H1 (cell line): ENCODE data around the gene METTL22. TPM values are rescaled to one million over a fixed set of nuclear protein-coding genes. Genes with fewer than 3 reads are reported as not detected.

ENCODE experiments used
- CTCF ChIA-PET: fragments of 300-600 bp; sonication (Branson Sonifier 250); formaldehyde crosslinking; loops from one replicate; lab custom pipeline; 2021; ENCODE audit not compliant: partially characterized antibody; lab: Charles Lee
- POLR2A ChIA-PET: fragments of 300-600 bp; sonication (Branson Sonifier 250); formaldehyde crosslinking; loops from one replicate; lab custom pipeline; 2021; ENCODE audit warnings: inconsistent platforms; ENCODE audit not compliant: partially characterized antibody; lab: Charles Lee
- DNase-seq, 2 experiments: peaks; one replicate each; pipeline versions ENCODE4 v3.0.0 to v3.0.0-alpha.2; 2010 to 2022; ENCODE audit warnings: low spot score in 2 of 2, low read depth in 1 of 2, mixed read lengths in 1 of 2
- FAIRE-seq: peaks from 2 replicates; lab custom pipeline; 2011; peaks lifted over from hg19 to GRCh38; lab: Jason Lieb, UNC
- H2AFZ ChIP-seq: 2 replicates; pipeline ENCODE4 v1.8.1; 2012; ENCODE audit warnings: low read length, inconsistent platforms
- H2AK5ac ChIP-seq: 2 replicates; pipeline ENCODE4 v1.6.1; 2013; ENCODE audit warnings: low read depth, low read length
- H2BK120ac ChIP-seq: replicated peaks from 2 replicates; pipeline ENCODE3; 2013; ENCODE audit warnings: low read depth, low read length, inconsistent platforms
- H2BK12ac ChIP-seq: 2 replicates; pipeline ENCODE4 v1.6.1; 2013; ENCODE audit warnings: low read depth, low read length
- H2BK15ac ChIP-seq: 2 replicates; pipeline ENCODE4 v1.6.1; 2013; ENCODE audit warnings: low read length
- H2BK20ac ChIP-seq: 2 replicates; pipeline ENCODE4 v1.6.1; 2013; ENCODE audit warnings: low read length
- H2BK5ac ChIP-seq: 2 replicates; pipeline ENCODE4 v1.6.1; 2013; ENCODE audit warnings: low read depth, low read length
- H3K14ac ChIP-seq: 2 replicates; pipeline ENCODE4 v1.6.1; 2013; ENCODE audit warnings: inconsistent platforms; ENCODE audit not compliant: insufficient read length
- H3K18ac ChIP-seq: 2 replicates; pipeline ENCODE4 v1.6.1; 2013; ENCODE audit warnings: low read length; ENCODE audit errors: extremely low read depth
- H3K23ac ChIP-seq: 2 replicates; pipeline ENCODE4 v1.6.1; 2013; ENCODE audit warnings: inconsistent platforms; ENCODE audit not compliant: insufficient read length
- H3K23me2 ChIP-seq: 2 replicates; pipeline ENCODE4 v1.6.1; 2013; ENCODE audit warnings: low read depth, low read length
- H3K27ac ChIP-seq: 2 replicates; pipeline ENCODE4 v1.6.1; 2011; ENCODE audit warnings: low read depth, low read length, inconsistent platforms
- H3K27me3 ChIP-seq, 4 experiments: replicated peaks in 1 of 4; 1 replicate in 1 of 4; 2 replicates in 3 of 4; pipeline versions ENCODE4 v1.6.1 to v1.8.1; 2011 to 2013; ENCODE audit warnings: low read length in 3 of 4, mild to moderate bottlenecking in 3 of 4, inconsistent platforms in 2 of 4, mixed read lengths in 2 of 4, moderate library complexity in 1 of 4; ENCODE audit not compliant: control insufficient read depth in 3 of 4, insufficient read depth in 3 of 4; ENCODE audit errors: extremely low read depth in 1 of 4
- H3K36me3 ChIP-seq, 4 experiments: 2 replicates each; pipeline versions ENCODE4 v1.6.1 to v1.8.1; 2011 to 2013; ENCODE audit warnings: mild to moderate bottlenecking in 4 of 4, low read length in 3 of 4, moderate library complexity in 2 of 4, control low read depth in 1 of 4, inconsistent platforms in 1 of 4; ENCODE audit not compliant: insufficient read depth in 4 of 4, control insufficient read depth in 2 of 4
- H3K4ac ChIP-seq: replicated peaks from 2 replicates; pipeline ENCODE3; 2013; ENCODE audit warnings: low read length, low read depth, mixed read lengths, inconsistent platforms; ENCODE audit not compliant: insufficient read length
- H3K4me1 ChIP-seq, 4 experiments: replicated peaks in 1 of 4; 1 replicate in 1 of 4; 2 replicates in 3 of 4; pipeline versions ENCODE4 v1.6.1 to v1.8.1; 2011 to 2013; ENCODE audit warnings: low read length in 3 of 4, inconsistent platforms in 2 of 4, mixed read lengths in 1 of 4; ENCODE audit not compliant: insufficient read depth in 4 of 4, control insufficient read depth in 3 of 4
- H3K4me2 ChIP-seq, 2 experiments: 2 replicates each; pipeline versions ENCODE4 v1.6.1 to v1.8.1; 2011 to 2013; ENCODE audit warnings: low read depth in 2 of 2, low read length in 2 of 2, control low read depth in 1 of 2, inconsistent platforms in 1 of 2, mild to moderate bottlenecking in 1 of 2; ENCODE audit not compliant: insufficient read depth in 1 of 2
- H3K4me3 ChIP-seq, 4 experiments: fragments of 200-600, 300-600 bp in 1 of 4; sonication (generic), shearing (Covaris generic), sonication (Bioruptor Twin) in 1 of 4; 2 replicates each; pipeline versions ENCODE4 v1.5.1 to v1.8.1; 2011 to 2016; ENCODE audit warnings: low read length in 4 of 4, low read depth in 3 of 4, control low read depth in 2 of 4, inconsistent platforms in 2 of 4, mild to moderate bottlenecking in 2 of 4, mixed read lengths in 1 of 4, moderate library complexity in 1 of 4; ENCODE audit not compliant: insufficient read depth in 2 of 4; ENCODE audit errors: extremely low read depth in 1 of 4
- H3K56ac ChIP-seq: replicated peaks from 2 replicates; pipeline ENCODE3; 2013; ENCODE audit warnings: low read depth, mild to moderate bottlenecking, mixed read lengths, low read length, inconsistent platforms; ENCODE audit not compliant: insufficient read length
- H3K79me1 ChIP-seq: 2 replicates; pipeline ENCODE4 v1.6.1; 2013; ENCODE audit warnings: low read depth, low read length, control low read depth
- H3K79me2 ChIP-seq, 2 experiments: 2 replicates each; pipeline versions ENCODE4 v1.6.1 to v1.8.1; 2012 to 2013; ENCODE audit warnings: low read length in 2 of 2, mild to moderate bottlenecking in 2 of 2, inconsistent platforms in 1 of 2; ENCODE audit not compliant: insufficient read depth in 2 of 2, control insufficient read depth in 1 of 2
- H3K9ac ChIP-seq, 4 experiments: replicated peaks in 1 of 4; 1 replicate in 1 of 4; 2 replicates in 3 of 4; pipeline versions ENCODE4 v1.6.1 to v1.8.1; 2011 to 2013; ENCODE audit warnings: low read depth in 3 of 4, low read length in 3 of 4, control low read depth in 2 of 4, mild to moderate bottlenecking in 2 of 4, moderate library complexity in 2 of 4, inconsistent platforms in 1 of 4; ENCODE audit errors: extremely low read depth in 1 of 4
- H3K9me3 ChIP-seq, 2 experiments: 2 replicates each; pipeline versions ENCODE4 v1.6.1 to v1.8.1; 2012 to 2013; ENCODE audit warnings: mild to moderate bottlenecking in 2 of 2, moderate library complexity in 2 of 2, control low read depth in 1 of 2, inconsistent platforms in 1 of 2, low read depth in 1 of 2, low read length in 1 of 2, mixed read lengths in 1 of 2; ENCODE audit not compliant: insufficient read depth in 2 of 2
- H4K20me1 ChIP-seq, 2 experiments: replicated peaks in 1 of 2; 2 replicates each; pipeline versions ENCODE3 to v1.8.1; 2011 to 2013; ENCODE audit warnings: inconsistent platforms in 2 of 2, low read length in 2 of 2, mild to moderate bottlenecking in 1 of 2; ENCODE audit not compliant: insufficient read depth in 2 of 2, control insufficient read depth in 1 of 2
- H4K5ac ChIP-seq: 2 replicates; pipeline ENCODE4 v1.6.1; 2013; ENCODE audit warnings: low read length, low read depth, mixed read lengths, inconsistent platforms; ENCODE audit not compliant: insufficient read length
- H4K8ac ChIP-seq: 2 replicates; pipeline ENCODE4 v1.8.0; 2013; ENCODE audit warnings: mild to moderate bottlenecking, moderate library complexity, low read length, inconsistent platforms; ENCODE audit not compliant: insufficient read depth; ENCODE audit errors: extremely low read depth
- H4K91ac ChIP-seq: replicated peaks from 2 replicates; pipeline ENCODE3; 2013; ENCODE audit warnings: low read length, mixed read lengths, inconsistent platforms; ENCODE audit not compliant: insufficient read length
- HDAC2 ChIP-seq, 2 experiments: fragments of 300-600 bp in 1 of 2; sonication (generic) in 1 of 2; IDR thresholded peaks; 2 replicates each; pipeline ENCODE4 v1.6.1; 2011 to 2012; ENCODE audit warnings: low read depth in 2 of 2, low read length in 2 of 2, mild to moderate bottlenecking in 2 of 2, moderate library complexity in 2 of 2, borderline replicate concordance in 1 of 2, inconsistent platforms in 1 of 2
- KDM4A ChIP-seq: IDR thresholded peaks from one replicate; pipeline ENCODE4 v1.7.1; 2012; ENCODE audit warnings: low read depth, mild to moderate bottlenecking, moderate library complexity, low read length, inconsistent platforms; ENCODE audit not compliant: severe bottlenecking
- NANOG ChIP-seq: IDR thresholded peaks from 2 replicates; pipeline ENCODE4 v1.6.1; 2011; ENCODE audit warnings: low read length, low read depth, mild to moderate bottlenecking, inconsistent platforms; ENCODE audit not compliant: insufficient read depth, poor library complexity, severe bottlenecking
- SIN3A ChIP-seq, 2 experiments: IDR thresholded peaks in 1 of 2; conservative IDR thresholded peaks in 1 of 2; 2 replicates each; pipeline ENCODE4 v1.6.1; 2011 to 2012; ENCODE audit warnings: low read length in 2 of 2, improper control_type of control experiment in 1 of 2, low read depth in 1 of 2, mild to moderate bottlenecking in 1 of 2
- TAF1 ChIP-seq: IDR thresholded peaks from 2 replicates; pipeline ENCODE4 v1.6.1; 2011; ENCODE audit warnings: mild to moderate bottlenecking, low read depth, low read length
- TEAD4 ChIP-seq: IDR thresholded peaks from 2 replicates; pipeline ENCODE4 v1.6.1; 2012; ENCODE audit warnings: low read depth, low read length, inconsistent platforms, mixed read lengths
- WGBS, 2 experiments: shearing (Covaris generic) in 1 of 2; methylation state at CpG; one replicate each; pipeline versions ENCODE4 v1.1.6 to v1.1.7; 2013 to 2015; ENCODE audit warnings: low lambda C conversion rate in 2 of 2, mixed read lengths in 2 of 2, inconsistent platforms in 1 of 2, low coverage in 1 of 2, missing lambda C conversion rate in 1 of 2; ENCODE audit not compliant: insufficient replicate concordance in 2 of 2, insufficient coverage in 1 of 2, insufficient read length in 1 of 2; ENCODE audit errors: extremely low coverage in 1 of 2, missing lambda C conversion rate in 1 of 2; 5-methylcytosine and 5-hydroxymethylcytosine counted together
- polyA plus RNA-seq, 7 experiments: library from polyadenylated mRNA; depleted of rRNA in 3 of 7; stranded (reverse) in 5 of 7; unstranded in 2 of 7; fragments of >200 nt in 5 of 7; fragments of 200-250 nt in 2 of 7; gene quantifications; 1 replicate in 5 of 7; 2 replicates in 1 of 7; 4 replicates in 1 of 7; pipeline versions ENCODE4 v1.2.1 to v1.2.3, GENCODE V29; 2011 to 2013; ENCODE audit warnings: missing spikeins in 2 of 7, mixed read lengths in 2 of 7
- total RNA-seq: library from RNA; stranded (reverse); fragmentation: NEBNext Ultra II Directional; extraction: Animal tissue kit (Norgen Biotek cat#: 25700); gene quantifications from 2 replicates; pipeline ENCODE4 v1.2.1, GENCODE V29; 2021

Gene METTL22
- total and polyA plus RNA-seq, 2 of the 8 experiments (the other 6 are each of a cell fraction or from before 2014, with no cell fraction given), result 56.7 to 85.2 TPM

DNA sequence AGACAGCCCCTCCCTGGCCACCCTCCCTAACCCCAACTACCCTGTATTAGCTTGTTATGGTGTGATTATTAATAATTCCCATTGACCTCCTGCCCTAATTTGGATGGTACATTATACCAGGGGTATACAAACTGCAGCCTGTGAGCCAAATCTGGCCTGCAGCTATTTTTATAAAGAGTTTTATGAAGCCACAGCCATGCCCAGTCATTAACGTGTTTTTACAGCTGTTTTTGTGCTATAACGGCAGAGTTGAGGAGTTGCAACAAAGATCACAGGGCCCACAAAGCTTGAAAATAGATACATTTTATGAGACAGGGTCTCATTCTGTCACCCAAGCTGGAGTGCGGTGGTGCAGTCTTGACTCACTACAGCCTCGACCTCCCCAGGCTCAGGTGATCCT is 6.0 kb downstream of the METTL22 start:
- no peaks in the 10 kb centered on the region; the same call in 1 of the 2 replicates for H3K23me2 ChIP-seq
- H2AFZ ChIP-seq, result no peak overlapping the region
- H3K79me2 ChIP-seq, result peaks cover 6 to 35% of the 10 kb centered on the region in 2 experiments; a peak in 2 of 4 replicates
- WGBS, 2 experiments, result 89% methylated on average over 4 of the region's 4 CpGs; no CpG with 5 or more reads in 1 of the 2 experiments
- no peak overlapping the region for H2BK15ac ChIP-seq
- no peaks in the 10 kb centered on the region; a peak in 1 of 7 replicates for H3K4me1 ChIP-seq
- DNase-seq, result no peak
- TF ChIP-seq TAF1, result no peak
- no peak for TF ChIP-seq HDAC2 (IDR thresholded peaks at IDR 0.05; ENCODE audit: borderline replicate concordance in 1 of 2, low read depth in 2 of 2, low read length in 2 of 2)
- no peak for TF ChIP-seq SIN3A (conservative IDR thresholded peaks at IDR 0.05 in 1 of 2, IDR thresholded peaks at IDR 0.05 in 1 of 2; ENCODE audit: low read depth in 1 of 2, low read length in 2 of 2)
- no peak for TF ChIP-seq NANOG
- TF ChIP-seq TEAD4, result no peak
- TF ChIP-seq KDM4A, result no peak
- TF ChIP-seq, all 59 proteins: peak for 0
- Histone ChIP-seq H2BK5ac (no peak overlapping the region), H3K4ac (no peak overlapping the region), H4K8ac (no peak overlapping the region), H2BK120ac (no peak overlapping the region), H3K9me3 (no peaks in the 10 kb centered on the region), H3K27ac (no peak overlapping the region), H3K14ac (no peak overlapping the region), H4K5ac (no peak overlapping the region), H4K20me1 (peaks cover 9 to 19% of the 10 kb centered on the region in 2 experiments), H3K56ac (no peak overlapping the region), H3K4me3 (no peak overlapping the region), H3K79me1 (peaks cover 23% of the 10 kb centered on the region), H4K91ac (no peak overlapping the region), H3K23ac (no peak overlapping the region), H2BK20ac (no peak overlapping the region), H3K4me2 (no peak overlapping the region), H3K27me3 (no peaks in the 10 kb centered on the region), H2BK12ac (no peak overlapping the region), H3K9ac (no peak overlapping the region), H3K36me3 (peaks cover 34 to 73% (median 58%) of the 10 kb centered on the region in 4 experiments), H3K18ac (no peak overlapping the region), H2AK5ac (no peak overlapping the region)
- ChIA-PET POLR2A (interaction anchor here (1.2 to 4.2 kb wide), 7 partner anchors 9 to 55 kb away, joined by 3 to 14 read pairs (median 3); no protein-coding TSS in a partner anchor), CTCF (interaction anchor here (0.6 to 24.1 kb wide), 5 partner anchors 9 to 246 kb away, joined by 3 to 416 read pairs (median 7); no protein-coding TSS in a partner anchor)
- FAIRE-seq, result no peak
